ENCODE measurements around the gene DSCAML1. TPM values are rescaled to one million over a fixed set of nuclear protein-coding genes. Genes with fewer than 3 reads are reported as not detected.
A peak's percentile ranks its signal among the peaks of the same experiment; 100 is the strongest.

The DSCAML1 gene
- total and polyA plus RNA-seq, 5 donors from 2014 or later: 0.08 to 1.6 (median 0.30) TPM; not detected in 1

DNA sequence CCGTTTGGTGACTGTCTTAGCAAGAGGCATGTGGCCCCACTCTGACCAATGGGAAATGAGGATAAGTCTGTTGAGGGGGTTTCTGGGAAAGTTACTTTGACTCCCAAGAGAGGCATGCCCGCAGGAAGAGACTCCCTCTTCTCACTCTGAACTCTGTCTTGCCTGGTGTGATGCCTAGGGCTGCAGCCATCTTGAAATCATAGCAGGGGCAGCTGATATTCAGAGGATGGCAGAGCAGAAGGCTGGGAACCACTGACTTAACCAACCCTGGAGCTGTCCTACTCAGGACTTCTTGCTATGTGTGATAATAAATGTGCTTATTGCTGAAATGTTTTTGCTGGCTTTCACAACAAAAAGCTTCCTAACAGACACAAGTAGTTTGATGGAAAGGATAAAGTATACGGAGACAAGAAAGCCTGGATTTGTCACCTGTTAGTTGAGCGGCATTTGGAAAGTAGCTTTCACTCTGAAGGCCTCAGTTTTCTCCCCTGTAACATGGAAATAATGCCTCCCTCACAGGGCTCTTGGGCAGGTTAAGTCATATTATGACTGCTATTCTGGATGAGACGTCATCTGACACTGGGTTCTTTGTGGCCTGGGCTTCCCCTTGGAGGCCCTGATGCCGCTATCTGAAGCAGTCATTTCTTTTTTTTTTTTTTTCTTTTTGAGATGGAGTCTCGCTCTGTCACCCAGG is 340.8 kb downstream of the DSCAML1 start:
- H3K4me1 ChIP-seq (ENCODE audit: control insufficient read depth, insufficient read depth, low read length, poor library complexity, severe bottlenecking): peaks cover 4% of the 10 kb centered on the region
- H3K27me3 Mint-ChIP-seq: no peaks in the 10 kb centered on the region
- ATAC-seq (ENCODE audit: low read depth in 2 of 2) (peak; percentile 31 to 50), DNase-seq (peak; percentile 7 to 30 (median 20))
- H3K36me3 Mint-ChIP-seq: peaks cover 4% of the 10 kb centered on the region
- peak overlapping the region in 1 of 4 donors; percentile 8 for H3K4me3 Mint-ChIP-seq
- peaks cover 2 to 14% (median 10%) of the 10 kb centered on the region in 7 donors for H3K9me3 Mint-ChIP-seq
- no peaks in the 10 kb centered on the region for H3K36me3 ChIP-seq (ENCODE audit: control insufficient read depth, insufficient read depth, low read length)
- peak overlapping the region; percentile 60 for H3K27ac ChIP-seq (ENCODE audit: insufficient read depth, low read length, poor library complexity, severe bottlenecking)
- peaks cover 0 to 7% of the 10 kb centered on the region in 2 experiments for H3K9me3 ChIP-seq (ENCODE audit: control insufficient read depth in 2 of 2, low read length in 2 of 2)
- H3K27me3 ChIP-seq (ENCODE audit: control insufficient read depth, insufficient read depth, low read length): no peaks in the 10 kb centered on the region
- H3K4me3 ChIP-seq (ENCODE audit: low read depth, low read length): no peak overlapping the region
- H3K27ac Mint-ChIP-seq: peak overlapping the region in 1 of 3 donors; percentile 60
- peaks cover 0 to 21% (median 7%) of the 10 kb centered on the region in 4 donors for H3K4me1 Mint-ChIP-seq

DNA sequence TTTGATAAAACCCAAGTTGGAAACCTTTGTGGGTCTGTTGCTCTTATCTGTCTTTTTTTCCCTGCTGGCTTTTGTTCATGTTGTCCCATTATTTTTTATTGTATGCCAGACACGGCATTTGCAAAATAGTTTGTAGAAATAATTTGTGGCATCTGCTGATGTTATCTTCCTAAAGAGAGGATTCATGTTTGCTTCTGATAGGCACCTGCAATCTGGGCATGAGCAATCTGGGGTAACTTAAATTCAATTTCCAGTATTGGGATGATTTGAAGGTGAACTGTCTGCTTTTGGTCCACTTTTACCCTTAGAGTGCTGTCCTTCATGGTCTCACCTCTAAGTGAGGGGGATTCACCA is 342.5 kb downstream of the DSCAML1 start:
- Histone ChIP-seq H3K27ac (ENCODE audit: insufficient read depth, low read length, poor library complexity, severe bottlenecking) (no peak overlapping the region), H3K4me3 (ENCODE audit: low read depth, low read length) (no peak overlapping the region), H3K36me3 (ENCODE audit: control insufficient read depth, insufficient read depth, low read length) (no peaks in the 10 kb centered on the region), H3K27me3 (ENCODE audit: control insufficient read depth, insufficient read depth, low read length) (no peaks in the 10 kb centered on the region), H3K4me1 (ENCODE audit: control insufficient read depth, insufficient read depth, low read length, poor library complexity, severe bottlenecking) (peaks cover 4% of the 10 kb centered on the region), H3K9me3 (ENCODE audit: control insufficient read depth in 2 of 2, low read length in 2 of 2) (peaks cover 0 to 7% of the 10 kb centered on the region in 2 experiments)
- Mint-ChIP-seq H3K4me3 (no peak overlapping the region), H3K27ac (peak overlapping the region in 1 of 3 donors; percentile 70), H3K4me1 (peaks cover 0 to 21% (median 6%) of the 10 kb centered on the region in 4 donors), H3K36me3 (peaks cover 4% of the 10 kb centered on the region), H3K9me3 (peaks cover 4 to 14% (median 10%) of the 10 kb centered on the region in 7 donors), H3K27me3 (no peaks in the 10 kb centered on the region)
- no peak for DNase-seq
- ATAC-seq (ENCODE audit: low read depth in 2 of 2): no peak

DNA sequence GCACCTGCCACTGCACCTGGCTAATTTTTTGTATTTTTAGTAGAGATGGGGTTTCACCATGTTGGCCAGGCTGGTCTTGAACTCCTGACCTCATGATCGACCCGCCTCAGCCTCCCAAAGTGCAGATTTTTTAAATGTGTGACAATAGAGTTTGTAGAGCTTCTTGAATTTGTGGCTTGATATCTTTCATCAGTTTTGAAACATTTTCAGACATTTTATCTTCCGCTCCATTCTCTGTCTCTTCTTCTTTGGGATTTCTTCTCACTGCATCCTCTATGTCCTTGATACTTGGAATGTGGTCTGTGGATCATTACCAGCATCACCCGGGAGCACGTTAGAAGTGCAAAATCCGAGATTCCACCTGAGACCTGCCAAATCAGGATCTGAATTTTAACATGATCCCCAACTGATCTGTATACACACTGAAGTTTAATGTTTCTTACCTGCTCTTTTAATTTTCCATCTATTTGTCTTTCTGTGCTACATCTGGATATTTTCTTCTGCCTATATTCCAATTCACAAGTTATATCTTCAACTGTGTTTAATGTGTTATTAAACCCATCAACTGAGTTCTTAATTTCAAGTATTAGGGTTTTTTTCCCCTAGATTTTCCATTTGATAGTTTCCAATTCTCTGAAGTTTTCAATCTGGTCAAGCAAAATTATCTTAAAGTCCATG is 343.0 kb downstream of the DSCAML1 start:
- peaks cover 0 to 7% of the 10 kb centered on the region in 2 experiments for H3K9me3 ChIP-seq (ENCODE audit: control insufficient read depth in 2 of 2, low read length in 2 of 2)
- H3K36me3 ChIP-seq (ENCODE audit: control insufficient read depth, insufficient read depth, low read length): no peaks in the 10 kb centered on the region
- Mint-ChIP-seq H3K27me3 (no peaks in the 10 kb centered on the region), H3K4me3 (no peak overlapping the region), H3K27ac (no peak overlapping the region), H3K4me1 (peaks cover 0 to 21% (median 6%) of the 10 kb centered on the region in 4 donors), H3K9me3 (peaks cover 4 to 14% (median 10%) of the 10 kb centered on the region in 7 donors), H3K36me3 (peaks cover 4% of the 10 kb centered on the region)
- H3K27me3 ChIP-seq (ENCODE audit: control insufficient read depth, insufficient read depth, low read length): no peaks in the 10 kb centered on the region
- DNase-seq (no peak), ATAC-seq (ENCODE audit: low read depth in 2 of 2) (no peak)
- H3K4me1 ChIP-seq (ENCODE audit: control insufficient read depth, insufficient read depth, low read length, poor library complexity, severe bottlenecking): peaks cover 4% of the 10 kb centered on the region
- no peak overlapping the region for H3K27ac ChIP-seq (ENCODE audit: insufficient read depth, low read length, poor library complexity, severe bottlenecking)
- no peak overlapping the region for H3K4me3 ChIP-seq (ENCODE audit: low read depth, low read length)

DNA sequence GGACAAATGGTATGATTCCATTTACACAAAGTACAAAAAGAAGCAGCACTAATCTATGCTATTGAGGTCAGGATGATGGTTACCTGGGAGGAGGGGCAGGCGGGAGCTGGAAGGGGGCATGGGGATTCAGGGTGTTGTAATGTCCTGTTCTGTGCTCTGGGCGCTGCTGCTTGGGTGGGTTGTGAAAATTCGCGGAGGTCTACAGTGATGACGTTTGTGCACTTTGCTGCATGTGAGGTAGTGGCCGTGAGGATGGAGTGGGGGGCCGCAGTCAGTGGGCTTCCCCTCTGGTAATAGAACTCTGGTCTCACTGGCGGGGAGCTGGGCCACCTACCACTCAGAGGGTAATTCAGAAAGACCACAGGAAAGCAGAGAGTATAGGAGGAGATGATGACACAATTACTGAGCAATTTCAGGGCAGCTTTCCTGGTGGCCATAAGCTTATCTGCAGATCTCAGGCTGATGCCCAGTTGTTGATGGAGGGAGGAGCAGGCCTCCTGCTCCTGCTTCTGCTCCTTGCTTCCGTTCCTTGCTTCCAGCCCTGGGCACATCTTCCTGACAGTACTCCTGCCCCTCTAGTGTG is 347.8 kb downstream of the DSCAML1 start:
- no peaks in the 10 kb centered on the region for H3K27me3 ChIP-seq (ENCODE audit: control insufficient read depth, insufficient read depth, low read length)
- Mint-ChIP-seq H3K4me1 (no peaks in the 10 kb centered on the region), H3K27ac (no peak overlapping the region), H3K4me3 (no peak overlapping the region), H3K27me3 (no peaks in the 10 kb centered on the region), H3K9me3 (peaks cover 4 to 9% (median 6%) of the 10 kb centered on the region in 7 donors), H3K36me3 (no peaks in the 10 kb centered on the region)
- no peak overlapping the region for H3K27ac ChIP-seq (ENCODE audit: insufficient read depth, low read length, poor library complexity, severe bottlenecking)
- H3K4me3 ChIP-seq (ENCODE audit: low read depth, low read length): no peak overlapping the region
- no peaks in the 10 kb centered on the region for H3K4me1 ChIP-seq (ENCODE audit: control insufficient read depth, insufficient read depth, low read length, poor library complexity, severe bottlenecking)
- ATAC-seq (ENCODE audit: low read depth in 2 of 2) (no peak), DNase-seq (no peak)
- H3K9me3 ChIP-seq (ENCODE audit: control insufficient read depth in 2 of 2, low read length in 2 of 2): peaks cover 0 to 3% of the 10 kb centered on the region in 2 experiments
- H3K36me3 ChIP-seq (ENCODE audit: control insufficient read depth, insufficient read depth, low read length): no peaks in the 10 kb centered on the region

DNA sequence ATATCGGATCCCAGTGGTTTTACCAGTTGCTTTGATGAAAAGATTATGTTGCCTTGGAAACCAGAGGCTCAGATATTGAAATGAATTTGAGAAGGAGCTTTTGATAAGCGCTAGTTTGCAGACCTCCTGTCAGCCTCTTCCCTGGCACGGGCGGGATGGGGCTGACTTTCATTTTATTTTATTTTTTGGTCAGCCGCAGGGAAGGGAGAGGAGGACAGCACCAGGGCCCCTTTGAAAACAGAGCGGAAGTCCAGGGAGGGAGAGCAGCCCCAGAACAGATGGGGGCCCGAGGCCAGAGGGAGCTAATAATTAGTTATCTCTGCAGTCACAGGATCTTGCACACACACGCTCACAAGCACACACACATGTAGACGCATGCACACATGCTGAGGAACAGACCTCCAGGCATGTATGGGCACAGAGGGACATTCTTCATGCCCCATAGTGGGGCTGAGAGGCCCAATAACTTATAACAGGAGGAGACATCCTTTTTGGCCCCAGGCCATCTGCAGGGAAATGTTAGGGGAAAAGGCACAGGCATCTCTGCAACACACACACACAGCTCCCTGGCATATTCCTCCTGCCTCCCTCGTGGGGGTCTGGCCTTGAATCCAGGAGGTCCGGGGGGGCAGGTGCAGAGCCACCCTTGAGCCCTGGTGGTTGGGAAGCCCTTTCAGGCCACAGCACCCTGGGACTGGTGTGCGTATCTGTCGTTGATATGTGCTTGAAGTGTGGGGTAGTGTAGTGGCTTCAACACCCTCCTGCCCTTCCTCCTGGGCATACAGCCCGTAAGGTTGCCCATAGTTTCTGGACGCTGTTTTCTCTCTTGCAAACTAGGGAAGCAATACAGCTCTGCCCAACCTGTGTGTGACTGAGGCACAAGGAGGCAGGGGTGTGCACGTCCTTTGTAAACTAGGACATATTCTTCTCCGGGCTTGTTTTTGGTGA is 352.0 kb downstream of the DSCAML1 start:
- Histone ChIP-seq H3K4me3 (ENCODE audit: low read depth, low read length) (no peak overlapping the region), H3K27ac (ENCODE audit: insufficient read depth, low read length, poor library complexity, severe bottlenecking) (no peak overlapping the region), H3K27me3 (ENCODE audit: control insufficient read depth, insufficient read depth, low read length) (no peaks in the 10 kb centered on the region), H3K36me3 (ENCODE audit: control insufficient read depth, insufficient read depth, low read length) (no peaks in the 10 kb centered on the region), H3K9me3 (ENCODE audit: control insufficient read depth in 2 of 2, low read length in 2 of 2) (no peaks in the 10 kb centered on the region), H3K4me1 (ENCODE audit: control insufficient read depth, insufficient read depth, low read length, poor library complexity, severe bottlenecking) (no peaks in the 10 kb centered on the region)
- peaks cover 0 to 1% (median 0%) of the 10 kb centered on the region in 7 donors for H3K9me3 Mint-ChIP-seq
- no peaks in the 10 kb centered on the region for H3K36me3 Mint-ChIP-seq
- H3K4me1 Mint-ChIP-seq: no peaks in the 10 kb centered on the region
- ATAC-seq (ENCODE audit: low read depth in 2 of 2): no peak
- no peak for DNase-seq
- no peaks in the 10 kb centered on the region for H3K27me3 Mint-ChIP-seq
- no peak overlapping the region for H3K27ac Mint-ChIP-seq
- H3K4me3 Mint-ChIP-seq: no peak overlapping the region

DNA sequence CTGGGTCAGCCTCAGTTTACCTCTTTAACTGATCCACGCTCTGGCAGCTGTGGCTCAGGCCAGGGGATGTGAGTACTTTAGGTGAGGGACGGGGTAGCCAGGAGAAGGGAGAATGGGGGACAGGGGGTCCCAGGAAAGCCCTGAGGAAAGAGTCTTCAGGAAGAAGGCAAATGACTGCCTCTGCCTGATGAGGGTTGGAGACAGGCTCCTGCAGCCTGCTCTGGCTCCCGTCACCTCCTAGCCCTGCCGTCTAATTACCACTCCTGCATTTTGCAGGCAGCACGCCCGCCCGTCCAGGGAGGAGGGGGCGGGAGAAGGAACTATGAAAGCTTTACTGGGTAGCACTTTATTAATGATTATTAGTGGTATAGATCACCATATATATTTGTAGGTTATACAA is 352.8 kb downstream of the DSCAML1 start:
- H3K9me3 ChIP-seq (ENCODE audit: control insufficient read depth in 2 of 2, low read length in 2 of 2): no peaks in the 10 kb centered on the region
- no peak for DNase-seq
- Mint-ChIP-seq H3K27me3 (no peaks in the 10 kb centered on the region), H3K4me3 (no peak overlapping the region), H3K36me3 (no peaks in the 10 kb centered on the region), H3K4me1 (no peaks in the 10 kb centered on the region), H3K9me3 (peaks cover 0 to 1% (median 0%) of the 10 kb centered on the region in 7 donors), H3K27ac (peak overlapping the region in 1 of 3 donors; percentile 23)
- H3K4me3 ChIP-seq (ENCODE audit: low read depth, low read length): no peak overlapping the region
- ATAC-seq (ENCODE audit: low read depth in 2 of 2): no peak
- no peak overlapping the region for H3K27ac ChIP-seq (ENCODE audit: insufficient read depth, low read length, poor library complexity, severe bottlenecking)
- H3K27me3 ChIP-seq (ENCODE audit: control insufficient read depth, insufficient read depth, low read length): no peaks in the 10 kb centered on the region
- no peaks in the 10 kb centered on the region for H3K4me1 ChIP-seq (ENCODE audit: control insufficient read depth, insufficient read depth, low read length, poor library complexity, severe bottlenecking)
- H3K36me3 ChIP-seq (ENCODE audit: control insufficient read depth, insufficient read depth, low read length): no peaks in the 10 kb centered on the region
